Bronchial epithelial cell (primary cell): ENCODE measurements around the gene ARHGEF33. TPM values are rescaled to one million over a fixed set of nuclear protein-coding genes. Genes with fewer than 3 reads are reported as not detected.

Experiments
- DNase-seq: peaks from one replicate; pipeline ENCODE4 v3.0.0-alpha.2; 2010; ENCODE audit warnings: low read depth
- FAIRE-seq: peaks from 2 replicates; lab custom pipeline; 2011; peaks lifted over from hg19 to GRCh38; lab: Jason Lieb, UNC
- H3K27me3 ChIP-seq: 2 replicates; pipeline ENCODE4 v1.5.1; 2011; ENCODE audit warnings: low read length; ENCODE audit not compliant: control insufficient read depth, insufficient read depth
- H3K36me3 ChIP-seq: 2 replicates; pipeline ENCODE4 v1.5.1; 2011; ENCODE audit warnings: low read length; ENCODE audit not compliant: control insufficient read depth, insufficient read depth
- H3K4me3 ChIP-seq: 2 replicates; pipeline ENCODE4 v1.5.1; 2011; ENCODE audit warnings: mild to moderate bottlenecking, low read depth, low read length, control low read depth
- total RNA-seq: library from RNA; depleted of rRNA; stranded (reverse); fragments of >200 nt; gene quantifications from 2 replicates; pipeline ENCODE4 v1.2.1, GENCODE V29; 2014
- TF ChIP-seq, protein P1 (sequence below): IDR thresholded peaks from 2 replicates; pipeline ENCODE4 v1.5.1; 2011; ENCODE audit warnings: mild to moderate bottlenecking, moderate library complexity, low read length, control low read depth, inconsistent platforms; ENCODE audit not compliant: insufficient read depth, severe bottlenecking

Gene ARHGEF33
- total RNA-seq, 1 donor from 2014 or later: 0.26 TPM

DNA sequence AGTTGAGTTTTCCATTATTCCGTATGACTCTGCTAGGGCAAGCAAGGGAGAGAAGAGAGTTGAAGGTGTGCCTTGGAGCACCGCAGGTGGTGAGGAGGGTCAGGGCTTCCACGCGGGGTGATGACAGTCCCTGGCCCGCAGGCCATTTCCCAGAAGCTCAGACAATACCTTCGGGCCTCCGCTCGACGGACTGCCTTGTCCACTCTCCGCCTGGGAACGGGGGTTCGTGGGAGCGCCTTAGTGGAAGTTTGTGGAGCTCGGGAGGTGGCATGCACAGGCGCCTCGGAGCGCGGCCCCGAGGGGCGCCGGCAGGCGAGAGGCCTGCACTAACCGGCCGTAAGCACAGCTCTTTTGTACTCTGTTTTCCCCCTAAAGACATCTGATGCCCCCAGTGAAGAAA, 69.8 kb downstream of the ARHGEF33 start:
- peaks cover 3% of the 10 kb centered on the region for H3K27me3 ChIP-seq
- H3K36me3 ChIP-seq: no peaks in the 10 kb centered on the region
- TF ChIP-seq, protein P1, sequence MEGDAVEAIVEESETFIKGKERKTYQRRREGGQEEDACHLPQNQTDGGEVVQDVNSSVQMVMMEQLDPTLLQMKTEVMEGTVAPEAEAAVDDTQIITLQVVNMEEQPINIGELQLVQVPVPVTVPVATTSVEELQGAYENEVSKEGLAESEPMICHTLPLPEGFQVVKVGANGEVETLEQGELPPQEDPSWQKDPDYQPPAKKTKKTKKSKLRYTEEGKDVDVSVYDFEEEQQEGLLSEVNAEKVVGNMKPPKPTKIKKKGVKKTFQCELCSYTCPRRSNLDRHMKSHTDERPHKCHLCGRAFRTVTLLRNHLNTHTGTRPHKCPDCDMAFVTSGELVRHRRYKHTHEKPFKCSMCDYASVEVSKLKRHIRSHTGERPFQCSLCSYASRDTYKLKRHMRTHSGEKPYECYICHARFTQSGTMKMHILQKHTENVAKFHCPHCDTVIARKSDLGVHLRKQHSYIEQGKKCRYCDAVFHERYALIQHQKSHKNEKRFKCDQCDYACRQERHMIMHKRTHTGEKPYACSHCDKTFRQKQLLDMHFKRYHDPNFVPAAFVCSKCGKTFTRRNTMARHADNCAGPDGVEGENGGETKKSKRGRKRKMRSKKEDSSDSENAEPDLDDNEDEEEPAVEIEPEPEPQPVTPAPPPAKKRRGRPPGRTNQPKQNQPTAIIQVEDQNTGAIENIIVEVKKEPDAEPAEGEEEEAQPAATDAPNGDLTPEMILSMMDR: no peak
- FAIRE-seq: no peak
- no peak for DNase-seq
- peak overlapping the region; percentile 37 for H3K4me3 ChIP-seq

DNA sequence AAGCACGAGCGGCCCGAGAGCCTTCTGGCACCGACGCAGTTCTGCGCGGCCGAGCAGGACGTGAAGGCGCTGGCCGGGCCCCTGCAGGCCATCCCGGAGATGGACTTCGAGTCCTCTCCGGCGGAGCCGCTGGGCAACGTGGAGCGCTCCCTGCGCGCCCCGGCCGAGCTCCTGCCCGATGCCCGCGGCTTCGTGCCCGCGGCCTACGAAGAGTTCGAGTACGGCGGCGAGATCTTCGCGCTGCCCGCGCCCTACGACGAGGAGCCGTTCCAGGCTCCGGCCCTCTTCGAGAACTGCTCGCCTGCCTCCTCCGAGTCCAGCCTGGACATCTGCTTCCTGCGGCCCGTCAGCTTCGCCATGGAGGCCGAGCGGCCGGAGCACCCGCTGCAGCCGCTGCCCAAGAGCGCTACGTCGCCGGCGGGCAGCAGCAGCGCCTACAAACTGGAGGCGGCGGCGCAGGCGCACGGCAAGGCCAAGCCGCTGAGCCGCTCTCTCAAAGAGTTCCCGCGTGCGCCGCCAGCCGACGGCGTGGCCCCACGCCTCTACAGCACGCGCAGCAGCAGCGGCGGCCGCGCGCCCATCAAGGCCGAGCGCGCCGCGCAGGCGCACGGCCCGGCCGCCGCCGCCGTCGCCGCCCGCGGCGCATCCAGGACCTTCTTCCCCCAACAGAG, 70.4 kb downstream of the ARHGEF33 start:
- TF ChIP-seq, protein P1: peak; percentile 12
- peak; percentile 63 for DNase-seq
- H3K4me3 ChIP-seq: peak overlapping the region; percentile 37
- H3K36me3 ChIP-seq: no peaks in the 10 kb centered on the region
- no peak for FAIRE-seq
- peaks cover 3% of the 10 kb centered on the region for H3K27me3 ChIP-seq

DNA sequence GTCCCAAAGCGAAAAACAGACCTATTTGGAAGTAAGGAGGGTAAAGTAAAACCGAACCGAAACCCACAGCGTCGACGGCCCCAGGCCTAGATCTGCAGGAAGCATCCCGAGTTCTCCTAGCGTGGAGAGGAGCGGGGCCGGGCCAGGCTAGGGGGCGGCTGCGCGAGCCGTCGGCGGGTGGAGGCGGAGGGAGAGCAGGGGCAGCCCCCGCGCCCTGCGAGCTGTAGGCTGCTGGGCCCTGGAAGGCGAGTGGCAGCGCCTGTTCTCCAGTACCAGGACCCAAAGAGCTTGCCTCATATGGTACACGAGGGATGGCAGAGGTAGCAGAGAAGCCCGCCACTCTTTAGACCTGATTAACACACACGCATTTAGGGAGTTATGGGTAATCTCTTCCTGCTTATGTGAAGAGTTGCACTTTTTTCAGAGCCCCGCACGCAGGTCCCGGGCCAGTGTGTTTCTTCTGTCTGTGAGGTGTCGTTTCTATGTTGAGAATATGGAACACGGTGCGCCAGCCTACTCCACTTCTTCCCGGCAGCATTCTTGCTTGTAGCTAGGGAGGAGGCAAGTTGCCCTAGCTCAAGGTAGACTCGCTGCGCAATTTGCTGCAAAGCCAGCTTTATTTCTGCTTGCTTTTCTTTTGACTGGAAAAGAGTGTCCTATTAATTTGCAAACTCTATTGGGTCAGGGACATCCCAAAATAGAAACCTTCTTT, 71.1 kb downstream of the ARHGEF33 start:
- TF ChIP-seq, protein P1: no peak
- peak overlapping the region; percentile 7 for H3K4me3 ChIP-seq
- FAIRE-seq: no peak

DNA sequence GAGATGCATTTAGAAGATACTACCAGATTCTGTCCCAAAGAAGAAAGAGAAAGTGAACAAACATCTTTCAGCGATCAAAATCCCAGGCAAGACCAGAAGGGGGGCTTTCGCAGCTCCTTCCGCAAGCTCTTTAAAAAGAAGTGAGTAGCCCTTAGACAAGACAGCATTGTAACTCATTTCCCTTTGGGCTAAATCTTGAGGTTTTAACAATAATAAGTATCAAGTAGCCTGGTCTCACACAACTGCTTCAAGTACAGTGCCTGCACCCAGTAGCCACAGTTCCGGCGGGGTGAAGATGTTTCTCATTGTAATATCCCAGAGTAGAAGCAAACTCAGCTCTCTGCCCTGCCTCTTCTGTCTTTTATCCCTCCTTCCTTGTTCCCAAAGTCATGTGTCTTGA, 76.3 kb downstream of the ARHGEF33 start:
- TF ChIP-seq, protein P1: no peak
- FAIRE-seq (no peak), DNase-seq (no peak)

More for the DNA sequence above, 71.1 kb downstream of the ARHGEF33 start:
- no peak for DNase-seq
- Histone ChIP-seq H3K36me3 (no peaks in the 10 kb centered on the region), H3K27me3 (peaks cover 3% of the 10 kb centered on the region)

DNA sequence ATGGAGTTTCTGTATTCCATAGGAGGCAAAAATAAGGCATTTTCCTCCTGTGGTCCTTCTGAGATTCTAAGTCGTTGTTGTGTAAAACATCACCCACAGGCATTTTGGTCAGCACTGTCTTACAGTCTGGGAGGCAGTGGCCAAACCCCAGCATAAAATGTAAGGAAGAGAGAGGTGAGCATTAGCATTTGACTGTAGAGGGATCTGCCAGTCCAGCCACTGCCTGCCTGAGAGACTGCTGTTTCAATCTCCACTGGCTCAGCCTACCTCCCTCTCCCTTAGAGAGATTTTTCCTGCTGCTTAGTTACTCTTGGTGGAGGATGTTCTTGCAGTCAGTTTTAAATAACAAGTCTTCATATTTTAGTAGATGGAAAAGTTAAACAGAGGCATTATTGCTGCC, 77.0 kb downstream of the ARHGEF33 start:
- Histone ChIP-seq H3K36me3 (no peaks in the 10 kb centered on the region), H3K4me3 (no peak overlapping the region), H3K27me3 (no peaks in the 10 kb centered on the region)
- TF ChIP-seq, protein P1: no peak
- FAIRE-seq: no peak
- no peak for DNase-seq

More for the DNA sequence above, 76.3 kb downstream of the ARHGEF33 start:
- Histone ChIP-seq H3K36me3 (no peaks in the 10 kb centered on the region), H3K27me3 (no peaks in the 10 kb centered on the region), H3K4me3 (no peak overlapping the region)

DNA sequence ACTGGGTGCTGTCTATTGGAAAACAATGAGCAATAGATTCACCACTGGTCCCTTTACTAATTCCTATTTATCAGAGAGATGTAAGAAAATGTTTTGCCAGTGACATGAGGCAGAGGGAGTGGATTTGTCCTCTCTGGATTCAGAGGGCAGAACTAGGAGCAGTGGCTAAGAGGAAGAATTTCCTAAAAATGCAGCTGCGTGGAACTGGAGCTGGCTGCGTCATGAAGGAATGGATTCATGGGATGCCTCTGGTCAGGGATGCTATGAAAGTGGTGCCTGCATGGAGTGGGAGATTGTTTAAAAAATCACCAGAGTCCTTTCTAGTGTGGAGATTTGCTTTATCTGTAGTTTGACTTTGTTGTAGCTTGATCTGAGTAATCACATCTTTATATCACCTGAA, 78.3 kb downstream of the ARHGEF33 start:
- Histone ChIP-seq H3K4me3 (no peak overlapping the region), H3K36me3 (no peaks in the 10 kb centered on the region), H3K27me3 (no peaks in the 10 kb centered on the region)
- no peak for FAIRE-seq
- TF ChIP-seq, protein P1: no peak
- no peak for DNase-seq
